GM23338 (cell line): ENCODE measurements around the gene CRYBG1. TPM values are rescaled to one million over a fixed set of nuclear protein-coding genes. Genes with fewer than 3 reads are reported as not detected.

Source experiments
- ATAC-seq: fragments of 200-7000 bp; cut with Tn5 transposase; 3 replicates; pipeline ENCODE4 v1.9.1; 2020
- DNase-seq: peaks from one replicate; pipeline ENCODE4 v3.0.0-alpha.2; 2015; ENCODE audit warnings: low spot score
- H2AFZ ChIP-seq: fragments of 200-600 bp; sonication (generic); 2 replicates; pipeline ENCODE4 v1.8.0; 2016; ENCODE audit warnings: antibody characterized with exemption, mild to moderate bottlenecking, moderate library complexity
- H3F3A ChIP-seq: fragments of 200-600 bp; sonication (generic); replicated peaks from 2 replicates; pipeline ENCODE4 v1.8.0; 2017; ENCODE audit warnings: antibody characterized with exemption, mixed run types, low read depth
- H3K27ac ChIP-seq: fragments of 200-600 bp; sonication (generic); 2 replicates; pipeline ENCODE4 v1.6.1; 2016; ENCODE audit warnings: low read depth
- H3K27me3 ChIP-seq: fragments of 200-600 bp; sonication (generic); 2 replicates; pipeline ENCODE4 v1.8.0; 2016; ENCODE audit warnings: mild to moderate bottlenecking, mixed run types, moderate library complexity; ENCODE audit not compliant: insufficient read depth
- H3K36me3 ChIP-seq: fragments of 200-600 bp; sonication (generic); 2 replicates; pipeline ENCODE4 v1.8.0; 2016; ENCODE audit warnings: mild to moderate bottlenecking; ENCODE audit not compliant: insufficient read depth
- H3K4me1 ChIP-seq: fragments of 200-600 bp; sonication (generic); 2 replicates; pipeline ENCODE4 v1.8.0; 2016; ENCODE audit warnings: mild to moderate bottlenecking, moderate library complexity; ENCODE audit not compliant: insufficient read depth
- H3K4me2 ChIP-seq: fragments of 200-600 bp; sonication (generic); 2 replicates; pipeline ENCODE4 v1.7.1; 2017; ENCODE audit warnings: mixed run types
- H3K4me3 ChIP-seq: fragments of 200-600 bp; sonication (generic); 2 replicates; pipeline ENCODE4 v1.6.1; 2016; ENCODE audit warnings: mixed run types
- H3K79me2 ChIP-seq: fragments of 200-600 bp; sonication (generic); replicated peaks from 2 replicates; pipeline ENCODE4 v1.8.0; 2017; ENCODE audit warnings: mild to moderate bottlenecking; ENCODE audit not compliant: insufficient read depth
- H3K9me2 ChIP-seq: fragments of 200-600 bp; sonication (generic); 2 replicates; pipeline ENCODE4 v1.8.0; 2017; ENCODE audit not compliant: insufficient read depth
- H4K20me1 ChIP-seq: fragments of 200-600 bp; sonication (generic); replicated peaks from 2 replicates; pipeline ENCODE4 v1.8.0; 2017; ENCODE audit warnings: mild to moderate bottlenecking; ENCODE audit not compliant: insufficient read depth
- H3K27ac Mint-ChIP-seq: 2 replicates; pipeline ENCODE4 v1.8.0; 2020; ENCODE audit warnings: inconsistent platforms, mild to moderate bottlenecking, moderate library complexity, mixed read lengths
- H3K27me3 Mint-ChIP-seq: 3 replicates; pipeline ENCODE4 v1.8.0; 2022; ENCODE audit warnings: low read depth, mild to moderate bottlenecking, moderate library complexity, mixed read lengths, inconsistent platforms; ENCODE audit not compliant: insufficient read depth, poor library complexity
- H3K36me3 Mint-ChIP-seq: 3 replicates; pipeline ENCODE4 v1.8.0; 2021; ENCODE audit warnings: low read depth, mild to moderate bottlenecking, inconsistent platforms, moderate library complexity, mixed read lengths
- H3K4me1 Mint-ChIP-seq: 3 replicates; pipeline ENCODE4 v1.8.0; 2020; ENCODE audit warnings: mild to moderate bottlenecking, inconsistent platforms, mixed read lengths
- H3K4me3 Mint-ChIP-seq: 3 replicates; pipeline ENCODE4 v1.8.0; 2021; ENCODE audit warnings: moderate library complexity, mild to moderate bottlenecking, inconsistent platforms, mixed read lengths
- H3K9me3 Mint-ChIP-seq: 3 replicates; pipeline ENCODE4 v1.8.0; 2020; ENCODE audit warnings: moderate library complexity, mild to moderate bottlenecking, inconsistent platforms, mixed read lengths
- CREB1 ChIP-seq: fragments of 250-450 bp; sonication (Bioruptor Pico); IDR thresholded peaks from 2 replicates; pipeline ENCODE4 v1.5.0; 2020; ENCODE audit warnings: low read depth, mild to moderate bottlenecking, moderate library complexity
- CTCF ChIP-seq, 2 experiments: fragments of 200-600 bp in 1 of 2; sonication (generic) in 1 of 2; conservative IDR thresholded peaks; 2 replicates each; pipeline versions ENCODE4 v1.5.1 to v1.6.1; 2016 to 2017; ENCODE audit warnings: antibody characterized with exemption in 2 of 2, low read depth in 2 of 2, mild to moderate bottlenecking in 2 of 2, moderate library complexity in 1 of 2
- ETS1 ChIP-seq: IDR thresholded peaks from 2 replicates; pipeline ENCODE4 v1.6.1; 2016; ENCODE audit warnings: antibody characterized with exemption
- EZH2 ChIP-seq: fragments of 200-600 bp; sonication (generic); IDR thresholded peaks from one replicate; pipeline ENCODE4 v1.8.0; 2017; ENCODE audit warnings: antibody characterized with exemption, mild to moderate bottlenecking, low read depth; ENCODE audit not compliant: unreplicated experiment
- EZH2phosphoT487 ChIP-seq: fragments of 200-600 bp; sonication (generic); IDR thresholded peaks from one replicate; pipeline ENCODE4 v1.8.1; 2018; ENCODE audit warnings: antibody characterized with exemption; ENCODE audit not compliant: unreplicated experiment
- JUNB ChIP-seq: IDR thresholded peaks from one replicate; pipeline ENCODE4 v1.6.1; 2016; ENCODE audit warnings: antibody characterized with exemption; ENCODE audit not compliant: unreplicated experiment
- NANOG ChIP-seq: IDR thresholded peaks from 2 replicates; pipeline ENCODE4 v1.6.1; 2016; ENCODE audit warnings: antibody characterized with exemption, borderline replicate concordance
- POLR2AphosphoS5 ChIP-seq: IDR thresholded peaks from 2 replicates; pipeline ENCODE4 v1.6.1; 2016; ENCODE audit warnings: antibody characterized with exemption, low read depth
- REST ChIP-seq: IDR thresholded peaks from one replicate; pipeline ENCODE4 v1.6.1; 2018; ENCODE audit warnings: antibody characterized with exemption; ENCODE audit not compliant: unreplicated experiment
- STAT1 ChIP-seq: IDR thresholded peaks from one replicate; pipeline ENCODE4 v1.6.1; 2016; ENCODE audit warnings: antibody characterized with exemption; ENCODE audit not compliant: unreplicated experiment
- ZNF114 ChIP-seq: fragments of 250-450 bp; sonication (Bioruptor Pico); IDR thresholded peaks from 2 replicates; pipeline ENCODE4 v1.5.0; 2020; ENCODE audit warnings: mild to moderate bottlenecking, moderate library complexity
- ZNF331 ChIP-seq: fragments of 250-450 bp; sonication (Bioruptor Pico); IDR thresholded peaks from 2 replicates; pipeline ENCODE4 v1.5.0; 2020; ENCODE audit warnings: low read depth, mild to moderate bottlenecking, moderate library complexity
- ZNF462 ChIP-seq: fragments of 250-450 bp; sonication (Bioruptor Pico); IDR thresholded peaks from 2 replicates; pipeline ENCODE4 v1.5.0; 2020; ENCODE audit warnings: mild to moderate bottlenecking, moderate library complexity
- polyA plus RNA-seq: library from polyadenylated mRNA; unstranded; fragments of >200 nt; fragmentation: Nextera tagmentation; extraction: Ambion mirVana; gene quantifications from 2 replicates; pipeline ENCODE4 v1.2.1, GENCODE V29; 2016
- total RNA-seq: library from RNA; depleted of rRNA; stranded (reverse); fragments of >200 nt; shearing (Covaris generic); gene quantifications from 2 replicates; pipeline ENCODE4 v1.2.3, GENCODE V29; 2014

The CRYBG1 gene
- total and polyA plus RNA-seq, 2 experiments from 2014 or later, result 3.7 to 17.2 TPM

- Histone ChIP-seq H3K9me2 (no peaks in the 10 kb centered on the region), H3K27ac (0 out of 2 replicates have a peak overlapping the region, but pooled peaks have one; percentile 7), H3K36me3 (no peaks in the 10 kb centered on the region), H3K4me3 (no peak overlapping the region), H4K20me1 (no peaks in the 10 kb centered on the region), H3K27me3 (no peaks in the 10 kb centered on the region), H3K4me2 (no peak overlapping the region), H3K4me1 (0 out of 2 replicates have a peak, but pooled peaks cover 4% of the 10 kb centered on the region), H2AFZ (no peak overlapping the region), H3F3A (no peaks in the 10 kb centered on the region), H3K79me2 (no peaks in the 10 kb centered on the region)
- Mint-ChIP-seq H3K4me3 (no peak overlapping the region), H3K36me3 (no peaks in the 10 kb centered on the region), H3K27me3 (no peaks in the 10 kb centered on the region), H3K27ac (no peak overlapping the region), H3K4me1 (peaks cover 9% of the 10 kb centered on the region; the same call in 2 of the 3 replicates), H3K9me3 (no peaks in the 10 kb centered on the region)
- no peak for TF ChIP-seq REST
- TF ChIP-seq JUNB, result no peak
- TF ChIP-seq ZNF462 (CRISPR knock-in tag), result no peak
- no peak for TF ChIP-seq NANOG
- TF ChIP-seq EZH2phosphoT487, result no peak
- TF ChIP-seq POLR2AphosphoS5, result no peak
- TF ChIP-seq ZNF114, result no peak
- no peak for TF ChIP-seq CREB1 (CRISPR knock-in tag)
- no peak for TF ChIP-seq STAT1
- TF ChIP-seq CTCF (conservative IDR thresholded peaks at IDR 0.05; ENCODE audit: low read depth in 2 of 2), result no peak
- no peak for TF ChIP-seq ZNF331 (CRISPR knock-in tag)
- no peak for TF ChIP-seq ETS1
- TF ChIP-seq EZH2, result no peak
- no peak for DNase-seq
- no peak for ATAC-seq
These were observed 164.8 kb downstream of the CRYBG1 start for GRCh38 chr6:106525107-106525881.
